Keratinocyte (primary cell): ENCODE data around the gene RALGPS2.

ENCODE experiments used
- CTCF ChIP-seq, 3 experiments: IDR thresholded peaks in 1 of 3; conservative IDR thresholded peaks in 1 of 3; optimal IDR thresholded peaks in 1 of 3; 2 replicates in 2 of 3; 3 replicates in 1 of 3; pipeline versions ENCODE3 to v1.5.1; 2011; ENCODE audit warnings: low read length in 3 of 3, mild to moderate bottlenecking in 3 of 3, moderate library complexity in 2 of 3, control low read depth in 1 of 3, inconsistent platforms in 1 of 3; ENCODE audit not compliant: insufficient read depth in 2 of 3; ENCODE audit errors: extremely low read depth in 1 of 3
- EZH2 ChIP-seq: IDR thresholded peaks from one replicate; pipeline ENCODE4 v1.6.1; 2012; ENCODE audit warnings: inconsistent platforms, mild to moderate bottlenecking, low read length, moderate library complexity

DNA sequence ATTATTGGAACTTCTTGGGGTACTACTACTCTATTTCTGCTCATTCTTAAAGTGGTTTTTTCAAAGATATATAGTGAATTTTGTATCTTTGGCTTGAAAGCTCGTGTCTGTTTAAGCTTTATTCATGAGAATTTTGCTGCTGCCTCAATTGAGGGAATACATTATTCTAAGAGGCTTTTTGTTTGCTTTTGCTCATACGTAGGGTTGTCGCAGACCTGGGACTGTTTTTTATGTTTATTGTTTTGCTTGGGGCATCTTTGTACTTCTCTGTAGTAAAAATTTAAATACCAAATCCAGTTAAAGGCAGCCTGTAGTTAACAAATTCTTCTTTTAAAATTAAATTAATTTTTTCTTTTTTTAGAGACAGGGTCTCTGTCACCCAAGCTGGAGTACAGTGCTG is 83.5 kb downstream of the RALGPS2 start:
- TF ChIP-seq CTCF (optimal IDR thresholded peaks at IDR 0.05 in 1 of 3, IDR thresholded peaks at IDR 0.05 in 1 of 3, conservative IDR thresholded peaks at IDR 0.05 in 1 of 3; ENCODE audit: extremely low read depth in 1 of 3, insufficient read depth in 2 of 3, low read length in 3 of 3): no peak
- no peak for TF ChIP-seq EZH2
